BJ (cell line): ENCODE data around the gene A4GALT. TPM values are rescaled to one million over a fixed set of nuclear protein-coding genes. Genes with fewer than 3 reads are reported as not detected.

Source experiments
- CTCF ChIA-PET: fragments of 350-600 bp; formaldehyde crosslinking; extraction: SDS; loops from one replicate; lab custom pipeline; 2021; ENCODE audit warnings: antibody characterized with exemption, inconsistent platforms; lab: Yijun Ruan, JAX
- POLR2A ChIA-PET: fragments of 300-600 bp; sonication (Branson Sonifier 250); formaldehyde crosslinking; extraction: SDS; loops from one replicate; lab custom pipeline; 2021; ENCODE audit warnings: antibody characterized with exemption; lab: Charles Lee
- DNase-seq: peaks from one replicate; pipeline ENCODE4 v3.0.0-alpha.2; 2011; ENCODE audit warnings: low read depth
- H3K27me3 ChIP-seq: 2 replicates; pipeline ENCODE4 v1.6.0; 2011; ENCODE audit warnings: low read length; ENCODE audit not compliant: control insufficient read depth, insufficient read depth
- H3K36me3 ChIP-seq: 2 replicates; pipeline ENCODE4 v1.5.1; 2011; ENCODE audit warnings: low read length; ENCODE audit not compliant: control insufficient read depth, insufficient read depth
- H3K4me3 ChIP-seq: 2 replicates; pipeline ENCODE4 v1.5.1; 2011; ENCODE audit warnings: low read depth, mild to moderate bottlenecking, control low read depth, low read length
- CTCF ChIP-seq: IDR thresholded peaks from 2 replicates; pipeline ENCODE4 v1.5.1; 2011; ENCODE audit warnings: low read depth, mild to moderate bottlenecking, control low read depth, inconsistent platforms, low read length, moderate library complexity; ENCODE audit not compliant: insufficient read depth
- polyA plus RNA-seq: library from polyadenylated mRNA; depleted of rRNA; stranded (reverse); fragments of >200 nt; gene quantifications from 2 replicates; pipeline ENCODE4 v1.2.3, GENCODE V29; 2011

The A4GALT gene
- polyA plus RNA-seq, 1 experiment = 6.7 TPM

GRCh38 chr22:42654436-42655073, 66.1 kb downstream of the A4GALT start:
- Histone ChIP-seq H3K36me3 (no peaks in the 10 kb centered on the region), H3K27me3 (no peaks in the 10 kb centered on the region), H3K4me3 (no peak overlapping the region)
- no peak for TF ChIP-seq CTCF
- DNase-seq = no peak
- POLR2A ChIA-PET = no interaction called here
- CTCF ChIA-PET = interaction anchor here (0.6 to 1.1 kb wide), 4 partner anchors 8 to 104 kb away, joined by 3 read pairs; no protein-coding TSS in a partner anchor

- TF ChIP-seq CTCF = no peak
- POLR2A ChIA-PET = no interaction called here
Measured at GRCh38 chr22:42653999-42654398, 66.7 kb downstream of the A4GALT start.

GRCh38 chr22:42651134-42651533, 69.5 kb downstream of the A4GALT start:
- POLR2A ChIA-PET = no interaction called here
- Histone ChIP-seq H3K27me3 (no peaks in the 10 kb centered on the region), H3K36me3 (no peaks in the 10 kb centered on the region; the same call in 1 of the 2 replicates), H3K4me3 (no peak overlapping the region)
- CTCF ChIA-PET = interaction anchor here (0.6 to 1.1 kb wide), 3 partner anchors 10 to 169 kb away, joined by 3 read pairs; no protein-coding TSS in a partner anchor
- no peak for DNase-seq
- no peak for TF ChIP-seq CTCF

More at GRCh38 chr22:42653999-42654398, 66.7 kb downstream of the A4GALT start:
- H3K36me3 ChIP-seq = no peaks in the 10 kb centered on the region
- H3K27me3 ChIP-seq = no peaks in the 10 kb centered on the region
- no peak for DNase-seq
- H3K4me3 ChIP-seq = no peak overlapping the region
- CTCF ChIA-PET = interaction anchor here (0.6 to 1.7 kb wide), 3 partner anchors 7 to 105 kb away, joined by 3 to 6 read pairs (median 3); no protein-coding TSS in a partner anchor

GRCh38 chr22:42649246-42650099, 71.2 kb downstream of the A4GALT start, which contains the start of gene CYB5R3:
CYB5R3 (minus strand) TSS chr22:42649392; CDS start chr22:42649315, 77 bp downstream.
- Histone ChIP-seq H3K36me3 (no peaks in the 10 kb centered on the region; the same call in 1 of the 2 replicates), H3K4me3 (peak within 1 kb of the TSS; percentile 90), H3K27me3 (no peaks in the 10 kb centered on the region)
- no peak for DNase-seq
- TF ChIP-seq CTCF = no peak
- ChIA-PET CTCF (interaction anchor here (0.9 to 2.4 kb wide), 7 partner anchors 11 to 441 kb away, joined by 3 to 8 read pairs (median 5); no protein-coding TSS in a partner anchor), POLR2A (interaction anchor here (0.5 to 0.8 kb wide), 3 partner anchors 76 to 207 kb away, joined by 3 to 10 read pairs (median 5); no protein-coding TSS in a partner anchor)
